Measurements from ENCODE around the gene SEC11C.

GRCh38 chr18:59093668-59094067 is 46.0 kb upstream of the SEC11C start:
- no peak for TF ChIP-seq CTCF (IDR thresholded peaks at IDR 0.05)
- TF ChIP-seq MAX (CRISPR knock-in tag; IDR thresholded peaks at IDR 0.05): no peak

All from WTC11 (cell line).